ENCODE data around the gene DNAH8.

DNA sequence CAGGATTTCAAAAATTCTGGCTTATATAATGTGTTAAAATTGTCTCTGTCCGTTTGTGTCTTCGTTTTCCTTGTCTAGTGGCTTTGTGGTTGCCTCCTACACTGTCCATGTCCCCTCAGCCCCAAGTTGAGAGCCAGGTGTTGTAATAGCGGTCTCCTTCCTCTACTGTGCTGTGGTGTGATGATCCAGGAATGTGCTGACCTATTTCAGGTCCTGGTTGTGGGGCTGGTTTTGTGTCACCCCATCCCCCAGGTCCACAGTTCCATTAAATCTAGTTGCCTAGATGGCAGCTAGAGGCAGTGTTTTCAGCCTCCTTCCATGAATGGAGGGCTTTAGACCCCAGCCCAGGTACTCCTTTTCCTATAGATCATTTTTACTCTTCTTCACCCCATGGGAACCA, 128.7 kb downstream of the DNAH8 start:
- TF ChIP-seq, protein P1, sequence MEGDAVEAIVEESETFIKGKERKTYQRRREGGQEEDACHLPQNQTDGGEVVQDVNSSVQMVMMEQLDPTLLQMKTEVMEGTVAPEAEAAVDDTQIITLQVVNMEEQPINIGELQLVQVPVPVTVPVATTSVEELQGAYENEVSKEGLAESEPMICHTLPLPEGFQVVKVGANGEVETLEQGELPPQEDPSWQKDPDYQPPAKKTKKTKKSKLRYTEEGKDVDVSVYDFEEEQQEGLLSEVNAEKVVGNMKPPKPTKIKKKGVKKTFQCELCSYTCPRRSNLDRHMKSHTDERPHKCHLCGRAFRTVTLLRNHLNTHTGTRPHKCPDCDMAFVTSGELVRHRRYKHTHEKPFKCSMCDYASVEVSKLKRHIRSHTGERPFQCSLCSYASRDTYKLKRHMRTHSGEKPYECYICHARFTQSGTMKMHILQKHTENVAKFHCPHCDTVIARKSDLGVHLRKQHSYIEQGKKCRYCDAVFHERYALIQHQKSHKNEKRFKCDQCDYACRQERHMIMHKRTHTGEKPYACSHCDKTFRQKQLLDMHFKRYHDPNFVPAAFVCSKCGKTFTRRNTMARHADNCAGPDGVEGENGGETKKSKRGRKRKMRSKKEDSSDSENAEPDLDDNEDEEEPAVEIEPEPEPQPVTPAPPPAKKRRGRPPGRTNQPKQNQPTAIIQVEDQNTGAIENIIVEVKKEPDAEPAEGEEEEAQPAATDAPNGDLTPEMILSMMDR (IDR thresholded peaks at IDR 0.05; ENCODE audit: low read depth, low read length): no peak
- TF ChIP-seq EZH2phosphoT487 (IDR thresholded peaks at IDR 0.05; ENCODE audit: low read depth): no peak

Measured in OCI-LY3 (cell line).